ENCODE measurements around the gene PRKAG2.
A peak's percentile ranks its signal among the peaks of the same experiment; 100 is the strongest.
"Not testable (repeated sequence)": the region's sequence is repeated elsewhere in the genome, so short reads cannot be mapped to it uniquely, and the experiment has no call there.

The PRKAG2 gene

GRCh38 chr7:151876899-151877777, at the start of gene PRKAG2:
PRKAG2 (minus strand) TSS chr7:151877115; CDS start chr7:151876620, 495 bp downstream.
- peak; percentile 33 for DNase-seq

- DNase-seq = no peak
These were observed 49.4 kb upstream of the PRKAG2 start for GRCh38 chr7:151926336-151926712.

- peak; percentile 89 for DNase-seq
These were observed 48.8 kb upstream of the PRKAG2 start for GRCh38 chr7:151925446-151926335.

GRCh38 chr7:151924508-151924907, 47.6 kb upstream of the PRKAG2 start:
- no peak for DNase-seq

GRCh38 chr7:151924001-151924400, 47.1 kb upstream of the PRKAG2 start:
- DNase-seq = no peak

GRCh38 chr7:151923097-151923876, 46.4 kb upstream of the PRKAG2 start:
- no peak for DNase-seq

- no peak for DNase-seq
These were observed 44.5 kb upstream of the PRKAG2 start for GRCh38 chr7:151921451-151921850.

- no peak for DNase-seq
These were observed 43.6 kb upstream of the PRKAG2 start for GRCh38 chr7:151920488-151920887.

GRCh38 chr7:151919595-151919994, 42.7 kb upstream of the PRKAG2 start:
- DNase-seq = no peak

GRCh38 chr7:151918510-151918843, 41.6 kb upstream of the PRKAG2 start:
- DNase-seq = no peak

GRCh38 chr7:151917791-151918509, 41.0 kb upstream of the PRKAG2 start:
- DNase-seq = no peak

- DNase-seq = no peak
These were observed 37.1 kb upstream of the PRKAG2 start for GRCh38 chr7:151914051-151914450.

GRCh38 chr7:151910655-151911054, 33.7 kb upstream of the PRKAG2 start:
- DNase-seq = not testable (repeated sequence)

- DNase-seq = not testable (repeated sequence)
These were observed 30.2 kb upstream of the PRKAG2 start for GRCh38 chr7:151907115-151907514.

- no peak for DNase-seq
These were observed 28.9 kb upstream of the PRKAG2 start for GRCh38 chr7:151905766-151906165.

- no peak for DNase-seq
These were observed 28.4 kb upstream of the PRKAG2 start for GRCh38 chr7:151905353-151905752.

GRCh38 chr7:151904270-151904669, 27.4 kb upstream of the PRKAG2 start:
- DNase-seq = no peak

GRCh38 chr7:151903249-151904032, 26.5 kb upstream of the PRKAG2 start:
- DNase-seq = no peak

GRCh38 chr7:151902311-151902710, 25.4 kb upstream of the PRKAG2 start:
- DNase-seq = no peak

GRCh38 chr7:151901828-151902227, 24.9 kb upstream of the PRKAG2 start:
- DNase-seq = no peak

- DNase-seq = no peak
These were observed 24.2 kb upstream of the PRKAG2 start for GRCh38 chr7:151900986-151901621.
